ENCODE results near the gene CDC6. TPM values are rescaled to one million over a fixed set of nuclear protein-coding genes. Genes with fewer than 3 reads are reported as not detected.

Gene CDC6
- total RNA-seq, 1 donor from 2014 or later: 2.3 TPM

- no peak for ATAC-seq
- intact Hi-C loops (cut with DNase I): loop anchor here (10.0 kb wide), 1 partner anchor 62 kb away; no protein-coding TSS in a partner anchor
- Histone ChIP-seq H3K27me3 (ENCODE audit: low read depth) (no peaks in the 10 kb centered on the region), H3K9me3 (no peaks in the 10 kb centered on the region), H3K27ac (no peak overlapping the region), H3K36me3 (peaks cover 8% of the 10 kb centered on the region), H3K4me1 (peaks cover 33% of the 10 kb centered on the region), H3K4me3 (no peak overlapping the region)
- TF ChIP-seq, protein P1, sequence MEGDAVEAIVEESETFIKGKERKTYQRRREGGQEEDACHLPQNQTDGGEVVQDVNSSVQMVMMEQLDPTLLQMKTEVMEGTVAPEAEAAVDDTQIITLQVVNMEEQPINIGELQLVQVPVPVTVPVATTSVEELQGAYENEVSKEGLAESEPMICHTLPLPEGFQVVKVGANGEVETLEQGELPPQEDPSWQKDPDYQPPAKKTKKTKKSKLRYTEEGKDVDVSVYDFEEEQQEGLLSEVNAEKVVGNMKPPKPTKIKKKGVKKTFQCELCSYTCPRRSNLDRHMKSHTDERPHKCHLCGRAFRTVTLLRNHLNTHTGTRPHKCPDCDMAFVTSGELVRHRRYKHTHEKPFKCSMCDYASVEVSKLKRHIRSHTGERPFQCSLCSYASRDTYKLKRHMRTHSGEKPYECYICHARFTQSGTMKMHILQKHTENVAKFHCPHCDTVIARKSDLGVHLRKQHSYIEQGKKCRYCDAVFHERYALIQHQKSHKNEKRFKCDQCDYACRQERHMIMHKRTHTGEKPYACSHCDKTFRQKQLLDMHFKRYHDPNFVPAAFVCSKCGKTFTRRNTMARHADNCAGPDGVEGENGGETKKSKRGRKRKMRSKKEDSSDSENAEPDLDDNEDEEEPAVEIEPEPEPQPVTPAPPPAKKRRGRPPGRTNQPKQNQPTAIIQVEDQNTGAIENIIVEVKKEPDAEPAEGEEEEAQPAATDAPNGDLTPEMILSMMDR (IDR thresholded peaks at IDR 0.05): no peak
- DNase-seq: no peak
Measured at GRCh38 chr17:40286473-40286872, 1.2 kb upstream of the CDC6 start.

GRCh38 chr17:40287159-40287493 lies 553 bp upstream of the CDC6 start:
- Histone ChIP-seq H3K27ac (no peak overlapping the region), H3K4me3 (no peak overlapping the region), H3K9me3 (no peaks in the 10 kb centered on the region), H3K4me1 (peaks cover 33% of the 10 kb centered on the region), H3K27me3 (ENCODE audit: low read depth) (no peaks in the 10 kb centered on the region), H3K36me3 (peaks cover 1% of the 10 kb centered on the region)
- intact Hi-C loops (cut with DNase I): loop anchor here (10.0 kb wide), 1 partner anchor 62 kb away; no protein-coding TSS in a partner anchor
- TF ChIP-seq, protein P1 (IDR thresholded peaks at IDR 0.05): no peak
- ATAC-seq (no peak), DNase-seq (no peak)

- no peaks in the 10 kb centered on the region for H3K27me3 ChIP-seq (ENCODE audit: low read depth)
- H3K9me3 ChIP-seq: no peaks in the 10 kb centered on the region
- TF ChIP-seq, protein P1 (IDR thresholded peaks at IDR 0.05): peak; percentile 64
- intact Hi-C loops (cut with DNase I): loop anchor here (10.0 kb wide), 1 partner anchor 96 kb away; no protein-coding TSS in a partner anchor
- no peaks in the 10 kb centered on the region for H3K36me3 ChIP-seq
- H3K4me3 ChIP-seq: no peak overlapping the region
- no peak overlapping the region for H3K27ac ChIP-seq
- H3K4me1 ChIP-seq: peaks cover 14% of the 10 kb centered on the region
- ATAC-seq: no peak
- DNase-seq: no peak
Measured at GRCh38 chr17:40290629-40291280, 3.1 kb downstream of the CDC6 start.

DNA sequence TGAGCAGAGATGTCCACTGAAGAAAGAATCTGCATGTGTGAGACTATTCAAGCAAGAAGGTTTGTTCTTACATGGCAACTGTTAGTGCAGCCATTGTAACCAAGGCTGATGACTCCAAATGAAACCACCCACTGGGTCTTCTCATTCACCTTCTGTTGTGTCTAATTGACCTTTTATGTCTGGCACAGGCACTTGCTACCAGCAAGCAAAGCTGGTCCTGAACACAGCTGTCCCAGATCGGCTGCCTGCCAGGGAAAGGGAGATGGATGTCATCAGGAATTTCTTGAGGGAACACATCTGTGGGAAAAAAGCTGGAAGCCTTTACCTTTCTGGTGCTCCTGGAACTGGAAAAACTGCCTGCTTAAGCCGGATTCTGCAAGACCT lies 3.6 kb downstream of the CDC6 start:
- H3K36me3 ChIP-seq: no peaks in the 10 kb centered on the region
- TF ChIP-seq, protein P1 (IDR thresholded peaks at IDR 0.05): no peak
- DNase-seq: no peak
- no peak overlapping the region for H3K27ac ChIP-seq
- no peak overlapping the region for H3K4me3 ChIP-seq
- H3K27me3 ChIP-seq (ENCODE audit: low read depth): no peaks in the 10 kb centered on the region
- H3K9me3 ChIP-seq: no peaks in the 10 kb centered on the region
- peaks cover 14% of the 10 kb centered on the region for H3K4me1 ChIP-seq
- no peak for ATAC-seq
- intact Hi-C loops (cut with DNase I): loop anchor here (10.0 kb wide), 1 partner anchor 96 kb away; no protein-coding TSS in a partner anchor

DNA sequence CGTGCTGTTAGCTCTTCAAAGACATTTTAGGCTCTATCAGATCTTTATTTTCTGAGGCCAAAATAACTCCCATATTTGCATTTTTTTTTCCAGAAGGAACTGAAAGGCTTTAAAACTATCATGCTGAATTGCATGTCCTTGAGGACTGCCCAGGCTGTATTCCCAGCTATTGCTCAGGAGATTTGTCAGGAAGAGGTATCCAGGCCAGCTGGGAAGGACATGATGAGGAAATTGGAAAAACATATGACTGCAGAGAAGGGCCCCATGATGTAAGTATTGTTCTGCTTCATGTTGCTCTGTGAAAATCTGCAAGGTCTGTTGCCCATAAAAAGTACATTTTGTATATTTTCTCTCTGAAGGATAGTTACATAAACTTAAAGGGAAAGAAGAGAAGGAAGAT lies 5.7 kb downstream of the CDC6 start:
- DNase-seq: no peak
- H3K9me3 ChIP-seq: no peaks in the 10 kb centered on the region
- H3K36me3 ChIP-seq: no peaks in the 10 kb centered on the region
- peaks cover 8% of the 10 kb centered on the region for H3K4me1 ChIP-seq
- no peak for ATAC-seq
- intact Hi-C loops (cut with DNase I): loop anchor here (10.0 kb wide), 1 partner anchor 99 kb away; no protein-coding TSS in a partner anchor
- peak overlapping the region; percentile 14 for H3K27ac ChIP-seq
- H3K27me3 ChIP-seq (ENCODE audit: low read depth): no peaks in the 10 kb centered on the region
- no peak overlapping the region for H3K4me3 ChIP-seq
- TF ChIP-seq, protein P1 (IDR thresholded peaks at IDR 0.05): no peak
